GM03348 (cell line): ENCODE results near the gene ZNF343.
A peak's percentile ranks its signal among the peaks of the same experiment; 100 is the strongest.
"Not testable (repeated sequence)": the region's sequence is repeated elsewhere in the genome, so short reads cannot be mapped to it uniquely, and the experiment has no call there.

Experiments
- DNase-seq: peaks from one replicate; pipeline ENCODE4 v3.0.0; 2012; ENCODE audit warnings: low spot score

Gene ZNF343

DNA sequence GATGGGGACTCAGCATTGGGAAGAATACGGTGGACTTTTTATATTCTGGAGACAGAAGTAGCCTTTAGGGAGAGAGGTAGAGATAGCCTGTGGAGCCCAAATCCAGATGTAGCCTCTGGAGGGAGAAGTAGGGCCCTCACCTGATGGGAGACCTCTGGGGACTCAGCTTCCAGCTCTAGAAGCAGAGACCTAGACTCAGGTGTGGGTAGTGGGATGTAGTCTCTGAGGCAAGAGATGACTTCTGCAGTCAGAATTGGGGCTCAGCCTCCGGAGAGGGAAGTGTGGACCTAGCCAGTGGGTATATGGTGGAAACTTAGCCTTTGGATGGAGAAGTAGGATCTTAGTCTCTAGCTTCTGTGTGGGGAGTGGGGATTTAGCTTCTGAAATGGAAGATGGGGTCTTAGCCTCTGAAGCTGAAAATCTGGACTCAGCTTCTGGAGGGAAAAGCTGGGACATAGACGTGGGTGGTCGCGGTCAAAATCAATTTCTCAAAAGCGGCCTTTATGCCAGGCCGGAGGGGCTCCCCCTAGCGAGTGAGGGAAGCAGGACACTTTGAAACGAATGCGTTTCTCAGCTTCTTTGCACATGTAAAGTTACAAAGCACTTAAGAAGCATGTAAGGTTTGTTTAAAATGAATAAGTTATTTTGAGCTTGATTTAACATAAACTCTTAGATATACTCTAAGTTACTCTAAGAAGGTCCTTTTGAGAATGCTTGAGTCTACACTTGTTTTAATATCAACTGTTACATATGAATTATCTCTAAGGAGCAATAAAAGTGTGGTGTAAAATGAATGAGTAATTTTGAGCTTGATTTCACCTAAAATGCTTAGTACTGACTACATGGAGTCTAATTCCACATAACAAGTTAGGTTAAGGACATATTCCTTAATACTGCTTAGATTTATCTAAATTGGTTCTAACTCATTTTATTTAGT lies 12.9 kb upstream of the ZNF343 start:
- DNase-seq = peak; percentile 64

DNA sequence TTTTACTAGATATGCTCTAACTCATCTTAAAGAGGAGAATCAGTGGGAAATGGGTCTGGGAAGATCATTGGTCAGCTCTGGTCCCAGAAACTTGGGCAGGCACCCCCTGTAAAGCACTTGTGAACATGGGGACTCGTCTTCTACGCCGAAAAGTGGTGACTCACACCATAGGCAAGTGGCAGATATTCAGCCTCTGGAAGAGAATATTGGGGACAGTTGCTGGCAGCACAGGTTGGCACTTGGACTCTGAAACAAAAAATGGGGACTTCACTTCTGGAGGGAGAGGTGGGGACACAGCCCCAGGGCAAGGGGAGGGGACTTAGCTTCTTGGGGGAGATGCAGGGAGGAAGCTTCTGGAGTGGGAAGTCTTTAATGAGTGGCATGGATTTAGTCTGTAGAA lies 11.9 kb upstream of the ZNF343 start:
- DNase-seq = no peak

DNA sequence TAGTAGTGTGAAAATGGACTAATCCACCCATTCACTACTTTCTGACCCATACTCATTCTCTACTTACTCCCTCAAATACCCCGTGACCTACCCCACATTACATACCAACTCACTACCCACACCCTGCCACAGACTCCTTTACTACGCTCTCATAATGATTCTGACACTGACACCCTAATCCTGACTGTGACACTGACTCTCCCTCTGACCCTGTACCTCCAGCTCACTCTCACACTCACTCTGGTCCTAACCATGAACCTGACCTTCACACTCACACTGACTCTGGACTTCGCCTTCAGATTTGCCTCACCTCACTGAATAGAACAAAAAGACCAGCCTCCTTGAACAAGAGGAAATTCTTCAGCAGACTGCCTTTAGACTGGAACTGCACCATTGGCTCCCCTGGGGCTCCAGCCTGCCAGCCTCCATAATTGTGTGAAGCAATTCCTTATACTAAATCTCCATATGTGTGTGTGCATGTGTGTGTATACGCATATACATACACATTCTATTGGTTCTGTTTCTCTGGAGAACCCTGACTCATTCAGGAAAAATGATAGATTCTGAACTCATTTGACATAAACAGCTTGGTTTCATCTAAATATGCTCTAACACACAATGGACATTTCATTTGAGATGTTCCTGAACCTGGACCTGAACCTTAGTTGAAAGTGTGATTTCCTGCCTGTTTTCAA lies 10.5 kb upstream of the ZNF343 start:
- no peak for DNase-seq

DNA sequence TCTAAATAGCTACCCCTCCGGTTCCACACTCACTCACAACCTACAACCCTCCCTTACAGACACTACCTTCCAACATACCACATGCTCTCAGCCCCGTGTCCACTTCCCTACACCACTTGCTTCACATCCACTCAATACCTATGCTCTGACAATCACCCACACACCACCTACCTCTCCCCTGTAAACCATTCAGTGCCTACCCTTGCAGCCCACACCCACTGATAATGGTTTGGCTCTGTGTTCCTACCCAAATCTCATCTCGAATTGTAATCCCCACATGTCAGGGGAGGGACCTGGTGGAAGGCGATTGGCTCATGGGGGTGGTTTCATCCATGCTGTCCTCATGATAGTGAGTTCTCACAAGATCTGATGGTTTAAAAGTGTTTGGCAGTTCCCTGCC lies 9.8 kb upstream of the ZNF343 start:
- DNase-seq = no peak

- no peak for DNase-seq
These were observed 9.4 kb upstream of the ZNF343 start for GRCh38 chr20:2518096-2518495.

DNA sequence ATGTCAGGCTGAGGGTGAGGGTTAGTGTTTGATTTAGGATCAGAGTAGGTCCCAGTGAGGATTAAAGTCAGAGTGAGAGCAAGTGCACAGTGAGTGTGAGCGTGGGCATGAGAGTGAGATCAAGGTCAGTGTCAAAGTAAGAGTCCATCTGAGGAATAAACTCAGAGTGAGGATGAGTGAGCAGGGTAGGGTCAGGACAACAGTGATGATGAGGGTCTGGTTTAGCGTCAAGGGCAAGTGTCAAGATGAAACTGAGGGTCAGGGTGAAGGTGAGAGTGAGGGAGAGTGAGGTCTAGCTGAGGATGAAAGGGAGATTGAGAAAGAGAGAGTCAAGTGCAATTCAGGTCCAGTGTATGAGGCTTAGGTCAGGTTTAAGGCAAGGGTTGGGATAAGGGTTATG lies 7.7 kb upstream of the ZNF343 start:
- no peak for DNase-seq

DNA sequence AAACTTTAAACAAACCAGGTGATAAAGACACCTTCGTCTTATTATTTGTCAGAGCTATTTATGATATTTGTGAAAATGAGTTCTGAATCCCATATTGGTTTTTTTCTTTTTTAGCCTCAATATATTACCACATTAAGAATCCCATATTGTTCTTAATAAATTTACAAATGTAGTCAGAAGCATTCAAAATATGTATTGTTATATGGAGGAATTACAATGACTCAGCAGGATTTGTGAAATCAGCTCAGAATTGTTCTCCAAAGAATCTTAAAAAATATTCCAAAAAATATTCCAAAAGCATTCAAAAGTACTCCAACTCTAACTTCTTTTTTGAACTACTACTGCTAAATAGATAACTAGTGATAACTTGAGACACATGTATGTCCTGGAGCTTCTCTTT lies 6.5 kb upstream of the ZNF343 start:
- peak; percentile 29 for DNase-seq

- no peak for DNase-seq
These were observed 1.1 kb upstream of the ZNF343 start for GRCh38 chr20:2509794-2510193.

DNA sequence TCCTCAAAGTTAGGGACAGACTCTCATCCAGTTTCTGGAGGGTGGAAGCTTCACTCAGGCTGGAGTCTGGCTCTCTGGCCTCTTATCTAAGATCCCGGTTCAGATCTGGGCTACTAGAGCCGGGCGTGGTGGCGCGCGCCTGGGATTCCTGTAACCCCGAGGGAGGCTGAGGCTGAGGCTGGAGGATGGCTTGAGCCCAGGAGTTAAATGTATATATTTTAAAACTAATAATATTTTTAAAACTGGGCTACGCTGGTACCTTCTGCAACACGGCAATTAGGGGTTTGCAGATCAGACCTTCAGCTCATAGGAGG lies 710 bp upstream of the ZNF343 start:
- DNase-seq = no peak

GRCh38 chr20:2507875-2508630 lies 662 bp downstream of the ZNF343 start:
- DNase-seq = peak; percentile 68

DNA sequence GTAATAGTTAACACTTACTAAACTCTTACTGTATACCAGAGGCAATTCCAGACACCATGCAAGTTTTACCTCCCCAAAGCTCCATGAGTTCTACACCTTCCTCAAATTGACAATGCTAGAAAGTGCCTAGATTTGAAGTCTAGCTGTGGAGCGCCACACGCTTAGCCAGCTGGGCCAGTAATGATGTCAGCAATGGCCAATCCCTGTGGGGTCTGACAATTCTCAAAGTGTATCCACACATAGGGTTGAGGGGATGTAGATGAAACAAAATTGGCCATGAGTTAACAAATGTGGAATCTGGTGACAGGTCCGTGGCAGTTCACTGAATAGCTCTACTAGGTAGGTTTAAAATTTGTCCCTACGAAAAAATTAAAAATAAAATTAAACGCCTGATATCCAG lies 1.3 kb downstream of the ZNF343 start:
- peak; percentile 37 for DNase-seq

GRCh38 chr20:2506426-2506825 lies 2.3 kb downstream of the ZNF343 start:
- DNase-seq = not testable (repeated sequence)

DNA sequence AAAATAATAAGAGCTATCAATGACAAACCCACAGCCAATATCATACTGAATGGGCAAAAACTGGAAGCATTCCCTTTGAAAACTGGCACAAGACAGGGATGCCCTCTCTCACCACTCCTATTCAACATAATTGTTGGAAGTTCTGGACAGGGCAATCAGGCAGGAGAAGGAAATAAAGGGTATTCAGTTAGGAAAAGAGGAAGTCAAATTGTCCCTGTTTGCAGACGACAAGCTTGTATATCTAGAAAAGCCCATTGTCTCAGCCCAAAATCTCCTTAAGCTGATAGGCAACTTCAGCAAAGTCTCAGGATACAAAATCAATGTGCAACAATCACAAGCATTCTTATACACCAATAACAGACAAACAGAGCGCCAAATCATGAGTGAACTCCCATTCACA lies 3.9 kb downstream of the ZNF343 start:
- DNase-seq = not testable (repeated sequence)

DNA sequence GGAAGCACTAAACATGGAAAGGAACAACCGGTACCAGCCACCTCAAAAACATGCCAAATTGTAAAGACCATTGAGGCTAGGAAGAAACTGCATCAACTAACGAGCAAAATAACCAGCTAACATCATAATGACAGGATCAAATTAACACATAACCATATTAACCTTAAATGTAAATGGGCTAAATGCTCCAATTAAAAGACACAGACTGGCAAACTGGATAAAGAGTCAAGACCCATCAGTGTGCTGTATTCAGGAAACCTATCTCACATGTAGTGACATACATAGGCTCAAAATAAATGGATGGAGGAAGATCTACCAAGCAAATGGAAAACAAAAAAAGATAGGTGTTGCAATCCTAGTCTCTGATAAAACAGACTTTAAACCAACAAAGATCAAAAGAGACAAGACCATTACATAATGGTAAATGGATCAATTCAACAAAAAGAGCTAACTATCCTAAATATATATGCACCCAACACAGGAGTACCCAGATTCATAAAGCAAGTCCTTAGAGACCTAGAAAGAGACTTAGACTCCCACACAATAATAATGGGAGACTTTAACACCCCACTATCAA lies 5.8 kb downstream of the ZNF343 start:
- not testable (repeated sequence) for DNase-seq

- no peak for DNase-seq
These were observed 23.1 kb downstream of the ZNF343 start for GRCh38 chr20:2485661-2486060.

DNA sequence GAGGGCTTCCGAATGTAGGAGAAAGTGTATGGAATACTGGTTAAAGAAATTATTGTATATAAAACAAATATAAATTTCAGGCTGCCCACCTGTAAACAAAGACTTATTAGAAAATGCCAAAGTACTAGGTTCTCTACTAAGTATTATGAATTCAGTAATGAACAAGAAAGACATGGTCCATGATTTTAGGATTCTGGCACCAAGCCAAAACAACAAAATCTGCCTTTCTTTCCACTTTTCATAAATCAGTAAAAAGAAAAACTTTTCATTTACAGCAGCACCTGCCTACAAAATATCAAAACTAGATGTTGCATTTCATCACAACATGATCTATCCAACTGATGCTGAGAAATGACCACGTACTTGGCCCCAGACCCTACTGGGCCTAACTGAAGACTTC lies 23.6 kb downstream of the ZNF343 start:
- DNase-seq = no peak

GRCh38 chr20:2483504-2483903 lies 25.2 kb downstream of the ZNF343 start:
- no peak for DNase-seq

- DNase-seq = no peak
These were observed 28.3 kb downstream of the ZNF343 start for GRCh38 chr20:2480381-2480780.

- DNase-seq = no peak
These were observed 31.7 kb downstream of the ZNF343 start for GRCh38 chr20:2476742-2477615.

- DNase-seq = no peak
These were observed 32.6 kb downstream of the ZNF343 start for GRCh38 chr20:2475850-2476741.
